HG03571 (cell line): Measurements from ENCODE around the gene LSM12.
A peak's percentile ranks its signal among the peaks of the same experiment; 100 is the strongest.
"Not testable (repeated sequence)": the region's sequence is repeated elsewhere in the genome, so short reads cannot be mapped to it uniquely, and the experiment has no call there.

Experiments used
- ATAC-seq: cut with Tn5 transposase; IDR thresholded peaks from one replicate; pipeline ENCODE4 v1.9.1; 2021; ENCODE audit not compliant: unreplicated experiment

The LSM12 gene

DNA sequence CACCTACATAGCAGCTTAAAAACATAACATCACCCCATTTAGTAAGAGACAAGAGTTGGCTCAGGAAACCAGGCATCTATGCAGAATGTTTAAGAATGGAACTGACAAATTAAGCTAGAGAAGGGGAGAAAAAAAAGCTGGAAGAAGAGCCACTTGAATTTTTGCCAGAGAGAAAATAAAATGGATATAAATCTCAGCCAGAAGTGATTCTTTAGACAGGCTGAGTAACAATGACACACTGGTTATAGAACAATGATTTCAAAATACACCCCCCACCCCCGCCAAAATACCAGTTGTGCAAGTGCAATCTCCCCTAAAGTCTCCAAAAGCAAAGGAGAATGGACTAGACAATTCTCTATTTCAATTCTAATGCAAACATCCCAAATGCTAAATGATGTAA is 22.4 kb downstream of the LSM12 start:
- no peak for ATAC-seq

GRCh38 chr17:44043272-44043696 is 23.2 kb downstream of the LSM12 start:
- no peak for ATAC-seq

- ATAC-seq: no peak
Observed at GRCh38 chr17:44039829-44040635, 26.4 kb downstream of the LSM12 start.

DNA sequence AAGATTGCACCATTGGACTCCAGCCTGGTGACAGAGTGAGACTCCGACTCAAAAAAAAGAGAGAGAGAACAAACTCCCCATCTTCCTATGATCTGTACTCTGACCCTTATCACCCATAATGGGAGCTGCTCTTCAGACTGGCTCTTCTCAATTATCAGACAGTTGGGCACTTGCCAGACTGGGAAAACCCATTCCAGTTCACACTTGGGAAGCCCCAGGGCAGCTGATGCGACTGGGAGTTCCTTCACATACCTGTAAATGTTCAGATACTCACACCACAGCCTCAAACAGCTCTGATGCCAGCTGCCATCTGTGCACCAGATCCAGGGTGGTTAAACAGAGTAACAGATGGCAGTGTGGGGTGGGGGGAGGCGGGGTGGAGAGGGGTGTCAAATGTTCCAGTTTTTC is 27.9 kb downstream of the LSM12 start:
- no peak for ATAC-seq

- ATAC-seq: no peak
Observed at GRCh38 chr17:44037471-44037870, 29.0 kb downstream of the LSM12 start.

GRCh38 chr17:44034688-44035087 is 31.8 kb downstream of the LSM12 start:
- not testable (repeated sequence) for ATAC-seq

- ATAC-seq: no peak
Observed at GRCh38 chr17:44033861-44034408, 32.5 kb downstream of the LSM12 start.

GRCh38 chr17:44030482-44030881 is 36.0 kb downstream of the LSM12 start:
- ATAC-seq: no peak

DNA sequence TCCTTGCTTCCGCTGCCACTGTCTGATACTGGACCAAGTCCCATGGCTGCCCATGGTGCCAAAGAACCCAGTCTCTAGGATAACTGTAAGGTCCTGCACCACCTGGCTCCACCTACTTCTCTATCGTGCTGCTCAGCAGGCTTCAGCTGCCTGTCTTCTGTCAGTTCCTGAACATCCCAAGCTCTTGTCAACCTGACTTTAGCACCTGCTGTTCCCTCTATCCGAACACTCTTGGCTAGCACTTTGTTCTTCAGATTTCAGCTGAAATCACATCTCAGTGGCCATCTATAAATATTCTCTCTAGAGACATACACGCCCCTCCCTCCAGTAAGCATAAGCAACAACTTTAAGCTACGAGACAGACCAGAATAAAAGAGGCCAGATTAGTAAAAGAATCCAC is 36.7 kb downstream of the LSM12 start:
- no peak for ATAC-seq

DNA sequence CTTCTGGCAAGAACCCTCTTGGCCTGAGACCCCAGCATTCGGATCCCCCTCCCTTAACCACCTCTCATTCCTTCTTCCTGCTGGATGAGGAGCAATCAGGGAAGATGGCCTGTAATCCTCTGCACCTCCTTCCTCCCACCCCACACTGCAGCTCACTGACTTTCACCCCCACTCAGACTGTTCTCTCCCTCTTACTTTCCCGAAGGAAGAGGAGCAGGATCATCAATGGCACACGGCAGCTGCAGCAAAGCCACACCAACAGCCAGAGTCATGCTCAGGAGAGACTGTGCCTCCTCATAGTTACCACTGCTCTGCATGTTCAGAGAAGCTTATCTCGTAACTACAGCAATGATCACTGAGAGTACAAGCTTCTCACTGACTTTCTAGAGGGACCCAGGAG is 41.6 kb downstream of the LSM12 start:
- no peak for ATAC-seq

GRCh38 chr17:44024271-44024663 is 42.2 kb downstream of the LSM12 start:
- ATAC-seq: no peak

DNA sequence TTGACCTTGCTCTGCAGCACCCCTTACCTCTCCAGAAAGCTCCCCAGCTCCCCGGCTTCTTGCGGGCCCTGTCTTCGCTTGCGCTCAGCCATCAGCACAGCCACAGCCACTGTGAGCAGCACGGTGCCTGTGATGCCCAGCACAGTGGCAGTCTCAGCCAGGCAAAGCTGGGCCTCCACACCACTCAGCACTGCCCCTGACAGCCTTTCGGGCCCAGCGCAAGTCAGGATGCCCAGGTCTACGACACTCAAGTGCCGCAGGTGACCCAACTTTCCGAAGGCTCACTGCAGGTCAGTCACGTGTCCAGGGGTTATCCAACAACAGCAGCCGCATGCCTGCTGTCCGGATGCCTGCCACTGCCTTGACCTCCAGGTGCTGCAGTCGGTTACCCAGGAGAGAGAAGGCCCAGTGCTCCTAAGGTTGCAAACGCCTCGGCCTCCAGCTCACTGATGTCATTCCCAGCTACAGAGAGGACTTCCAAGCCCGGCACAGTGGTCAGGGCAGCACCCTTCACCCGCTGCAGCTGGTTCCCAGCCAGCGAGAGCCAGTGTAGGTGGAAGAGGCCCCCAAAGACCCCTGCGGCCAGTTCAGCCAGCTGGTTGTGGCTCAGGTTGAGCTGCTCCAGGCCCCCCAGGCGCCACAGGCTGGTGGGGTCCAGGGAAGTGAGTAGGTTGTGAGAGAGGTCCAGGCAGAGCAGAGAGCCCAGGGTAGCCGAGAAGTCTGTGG is 42.8 kb downstream of the LSM12 start:
- no peak for ATAC-seq

DNA sequence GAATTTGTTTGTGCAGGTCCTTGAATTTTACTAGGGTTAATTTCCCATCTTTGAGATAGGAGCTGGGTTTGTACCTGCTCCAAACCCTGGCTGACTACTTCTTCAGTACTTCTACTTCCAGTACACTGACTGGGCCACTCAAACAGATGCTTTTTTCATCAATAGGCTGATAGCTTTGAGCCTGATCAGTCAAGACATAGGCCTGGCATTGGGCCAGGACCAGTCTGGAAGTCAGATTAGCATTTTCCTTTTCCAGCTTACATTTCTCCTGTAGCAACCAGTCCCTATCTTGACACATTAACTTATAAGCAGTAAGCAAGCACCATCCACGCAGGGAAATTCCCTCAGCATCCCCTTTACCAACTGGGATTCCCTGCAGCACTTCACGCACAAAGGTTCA is 44.2 kb downstream of the LSM12 start:
- ATAC-seq: no peak

GRCh38 chr17:44021227-44021626 is 45.2 kb downstream of the LSM12 start:
- not testable (repeated sequence) for ATAC-seq

- peak; percentile 75 for ATAC-seq
Observed at GRCh38 chr17:44014437-44015172, 51.9 kb downstream of the LSM12 start, which contains the start of gene TMEM101. Gene TMEM101, minus strand, starts transcription at chr17:44014963. Its CDS starts 11 bp downstream, at chr17:44014952.

- ATAC-seq: no peak
Observed at GRCh38 chr17:44014133-44014436, 52.4 kb downstream of the LSM12 start.

DNA sequence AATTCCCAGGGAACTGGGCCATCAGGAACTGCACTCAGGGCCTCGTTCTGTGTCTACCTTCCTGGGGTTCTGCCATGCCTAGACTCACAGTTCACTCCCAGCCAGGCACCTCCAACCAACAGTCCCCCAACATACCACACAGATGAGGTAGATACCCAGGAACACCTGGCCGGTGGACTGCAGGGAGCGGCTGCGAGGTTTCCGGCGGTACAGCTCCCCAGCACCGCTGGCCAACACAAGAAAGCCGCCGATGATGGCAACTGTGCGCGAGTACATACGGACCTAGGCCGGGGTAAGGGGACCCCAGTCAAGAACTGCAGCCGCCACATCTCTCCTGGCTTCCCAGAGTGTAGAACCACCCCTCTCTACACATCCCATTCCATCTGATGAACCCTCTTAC is 53.6 kb downstream of the LSM12 start:
- ATAC-seq: no peak

GRCh38 chr17:44012391-44012790 is 54.1 kb downstream of the LSM12 start:
- ATAC-seq: no peak

- no peak for ATAC-seq
Observed at GRCh38 chr17:44011876-44012275, 54.6 kb downstream of the LSM12 start.

- ATAC-seq: no peak
Observed at GRCh38 chr17:44010966-44011647, 55.4 kb downstream of the LSM12 start.
